Activated T-helper 2 cell treated with anti-CD3 and anti-CD28 coated beads, Interferon-gamma antibody, Interleukin-2, Interleukin-4, amounts not matched to agents 10 μg/mL and 5 μg/mL and 100 μg/mL, durations not matched to agents 14 hours and 24 hours and 36 hours (primary cell): ENCODE measurements around the gene CEP170B. TPM values are rescaled to one million over a fixed set of nuclear protein-coding genes. Genes with fewer than 3 reads are reported as not detected.
"Not testable (repeated sequence)": the region's sequence is repeated elsewhere in the genome, so short reads cannot be mapped to it uniquely, and the experiment has no call there.

ENCODE experiments used
- DNase-seq: peaks from one replicate; pipeline ENCODE4 v3.0.0; 2021; ENCODE audit warnings: low spot score
- H3K27ac Mint-ChIP-seq: one replicate; pipeline ENCODE4 v1.8.0; 2021; ENCODE audit warnings: mixed read lengths
- H3K27me3 Mint-ChIP-seq: one replicate; pipeline ENCODE4 v1.8.0; 2021; ENCODE audit warnings: low read depth, mixed read lengths
- H3K36me3 Mint-ChIP-seq: one replicate; pipeline ENCODE4 v1.8.0; 2021; ENCODE audit warnings: low read depth, mixed read lengths
- H3K4me1 Mint-ChIP-seq: one replicate; pipeline ENCODE4 v1.8.0; 2021; ENCODE audit warnings: low read depth, mixed read lengths
- H3K4me3 Mint-ChIP-seq: one replicate; pipeline ENCODE4 v1.8.0; 2021; ENCODE audit warnings: low read depth, mild to moderate bottlenecking, moderate library complexity, mixed read lengths
- H3K9me3 Mint-ChIP-seq: one replicate; pipeline ENCODE4 v1.8.0; 2021; ENCODE audit warnings: mixed read lengths
- intact Hi-C: fragments of 100-400 bp; cut with micrococcal nuclease; formaldehyde crosslinking; loops from one replicate; pipeline ENCODE4 v1.15.1; 2023
- total RNA-seq: library from RNA; stranded (reverse); gene quantifications from 2 replicates; pipeline ENCODE4 v1.2.3, GENCODE V29; 2022

The CEP170B gene
- total RNA-seq, 1 donor from 2014 or later, result 8.5 TPM

DNA sequence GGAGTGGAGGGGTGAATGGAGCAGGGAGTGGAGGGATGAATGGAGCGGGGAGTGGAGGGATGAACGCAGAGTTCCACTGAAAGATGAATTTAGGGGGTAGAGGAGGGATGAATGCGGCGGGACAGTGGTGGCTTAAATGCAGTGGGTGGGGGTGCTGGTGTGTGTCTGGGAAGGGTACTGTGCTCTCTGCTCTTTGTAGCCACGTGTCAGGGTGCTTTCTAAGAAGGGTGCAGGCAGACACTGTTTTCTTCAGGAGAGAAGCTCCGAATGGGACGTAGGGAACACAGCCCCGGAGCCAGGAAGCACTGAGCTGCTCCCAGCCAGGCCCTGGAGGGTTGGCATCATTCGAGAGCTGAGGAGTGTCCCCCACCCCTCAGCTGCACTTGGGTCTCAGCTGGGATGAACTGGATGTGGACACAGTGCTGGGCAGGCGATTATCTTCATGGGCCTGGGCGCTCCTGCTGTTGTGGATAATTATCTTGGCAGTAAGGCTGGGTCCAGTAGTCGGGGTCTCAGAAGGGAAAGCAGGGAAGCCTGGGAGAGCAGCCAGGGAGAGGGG, 9.5 kb upstream of the CEP170B start:
- H3K4me1 Mint-ChIP-seq, result no peaks in the 10 kb centered on the region
- no peak for DNase-seq
- intact Hi-C loops, result no loop called here
- no peaks in the 10 kb centered on the region for H3K9me3 Mint-ChIP-seq
- H3K27ac Mint-ChIP-seq, result no peak overlapping the region
- H3K4me3 Mint-ChIP-seq, result no peak overlapping the region
- H3K27me3 Mint-ChIP-seq, result peaks cover 3% of the 10 kb centered on the region
- no peaks in the 10 kb centered on the region for H3K36me3 Mint-ChIP-seq

DNA sequence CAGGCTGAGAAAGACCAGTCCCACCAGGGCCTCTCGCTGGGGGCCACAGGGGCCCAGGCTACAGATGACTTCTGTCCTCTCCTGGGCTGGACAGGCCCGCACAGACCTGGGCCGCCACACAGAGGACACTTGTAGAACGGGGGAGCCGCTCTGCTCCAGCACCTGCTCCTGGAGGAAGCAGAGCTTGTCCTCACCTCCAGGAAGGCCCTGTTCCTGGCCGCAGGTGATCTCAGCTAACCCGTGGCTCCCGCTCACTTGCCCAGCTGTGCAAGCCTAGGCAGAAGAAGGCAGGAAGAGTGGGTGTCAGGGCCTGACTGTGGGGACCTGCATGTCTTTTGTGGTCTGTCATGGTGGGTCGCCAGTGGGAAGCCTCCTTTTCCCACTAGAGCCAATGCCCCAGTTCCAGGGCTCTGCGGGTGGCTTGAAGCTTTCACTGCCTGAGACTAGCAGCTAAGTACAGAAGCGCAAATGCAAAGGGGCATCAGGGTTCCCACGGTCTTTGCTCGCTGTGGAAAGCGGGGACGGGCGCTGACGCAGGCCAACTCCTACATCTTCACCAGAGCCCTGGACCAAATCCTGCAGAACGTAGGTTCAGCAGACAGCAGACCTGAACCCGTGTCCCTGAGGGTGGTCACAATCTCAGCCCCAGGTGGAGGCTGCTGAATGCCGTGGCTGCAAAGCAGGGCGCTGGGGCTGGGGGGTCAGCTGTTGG, 8.8 kb upstream of the CEP170B start:
- Mint-ChIP-seq H3K4me1 (no peaks in the 10 kb centered on the region), H3K27me3 (peaks cover 3% of the 10 kb centered on the region), H3K36me3 (no peaks in the 10 kb centered on the region), H3K4me3 (no peak overlapping the region), H3K27ac (no peak overlapping the region), H3K9me3 (no peaks in the 10 kb centered on the region)
- no peak for DNase-seq
- intact Hi-C loops, result no loop called here

DNA sequence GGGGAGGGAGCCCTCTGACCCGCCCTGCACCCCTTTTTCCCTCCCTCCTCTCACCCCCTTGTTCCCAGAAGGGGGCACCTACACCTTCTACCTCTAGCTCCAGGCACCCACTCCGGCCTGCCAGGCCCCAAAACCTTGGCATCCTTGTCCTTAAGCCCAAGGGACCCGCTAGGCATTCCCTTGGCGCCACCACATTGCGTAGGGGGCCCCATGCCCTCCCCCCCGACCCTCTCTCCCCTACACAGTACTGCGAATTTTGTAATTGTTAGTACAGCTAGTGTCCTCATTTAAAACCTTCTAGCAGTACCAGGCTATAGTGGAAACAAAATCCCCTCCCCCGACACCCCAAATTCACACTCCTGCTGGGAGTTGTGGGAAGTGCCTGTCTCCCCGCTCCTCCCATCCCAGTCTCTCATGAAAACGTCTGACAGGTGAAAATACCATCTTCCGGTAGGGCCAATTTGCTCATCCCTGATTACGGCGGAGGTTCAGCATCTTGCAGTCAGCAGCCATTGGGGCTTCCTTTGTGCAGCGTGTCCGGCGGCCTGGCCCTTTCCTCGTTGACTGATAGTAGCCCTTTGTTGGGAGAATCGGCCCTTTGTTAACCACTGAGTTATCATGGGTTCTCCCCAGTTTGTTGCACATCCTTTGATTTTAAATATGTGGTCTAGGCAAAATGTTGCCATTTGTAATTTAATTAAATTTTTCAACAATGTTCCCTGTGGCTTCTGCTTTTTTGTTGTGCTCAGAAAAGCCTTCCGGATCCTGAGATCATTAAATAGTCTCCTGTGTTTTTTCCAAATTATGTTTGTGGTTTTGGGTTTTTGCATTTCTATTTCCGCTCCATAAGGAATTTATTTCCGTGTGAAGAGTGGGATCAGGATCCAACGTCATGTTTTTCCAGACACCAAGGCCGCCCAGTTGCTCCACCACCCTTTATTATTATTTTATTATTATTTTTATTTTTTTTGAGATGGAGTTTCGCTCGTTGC, 7.9 kb upstream of the CEP170B start:
- no peak overlapping the region for H3K27ac Mint-ChIP-seq
- no peaks in the 10 kb centered on the region for H3K36me3 Mint-ChIP-seq
- H3K4me1 Mint-ChIP-seq, result no peaks in the 10 kb centered on the region
- intact Hi-C loops, result no loop called here
- DNase-seq, result no peak
- peaks cover 3% of the 10 kb centered on the region for H3K27me3 Mint-ChIP-seq
- H3K9me3 Mint-ChIP-seq, result no peaks in the 10 kb centered on the region
- H3K4me3 Mint-ChIP-seq, result no peak overlapping the region

DNA sequence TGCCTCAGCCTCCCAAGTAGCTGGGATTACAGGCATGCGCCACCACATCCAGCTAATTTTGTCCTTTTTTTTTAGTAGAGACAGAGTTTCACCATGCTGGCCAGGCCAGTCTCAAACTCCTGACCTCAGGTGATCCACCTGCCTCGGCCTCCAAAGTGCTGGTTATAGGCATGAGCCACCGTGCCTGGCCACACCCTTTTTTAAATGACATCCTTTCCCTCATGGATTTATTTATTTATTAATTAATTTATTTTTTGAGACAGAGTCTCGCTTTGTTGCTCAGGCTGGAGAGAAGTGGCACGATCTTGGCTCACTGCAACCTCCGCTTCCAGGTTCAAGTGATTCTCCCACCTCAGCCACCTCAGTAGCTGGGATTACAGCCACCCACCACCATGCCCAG, 7.1 kb upstream of the CEP170B start:
- H3K4me3 Mint-ChIP-seq, H3K36me3 Mint-ChIP-seq, H3K4me1 Mint-ChIP-seq, H3K27me3 Mint-ChIP-seq, H3K9me3 Mint-ChIP-seq, DNase-seq, intact Hi-C loops, H3K27ac Mint-ChIP-seq: not testable (repeated sequence)

DNA sequence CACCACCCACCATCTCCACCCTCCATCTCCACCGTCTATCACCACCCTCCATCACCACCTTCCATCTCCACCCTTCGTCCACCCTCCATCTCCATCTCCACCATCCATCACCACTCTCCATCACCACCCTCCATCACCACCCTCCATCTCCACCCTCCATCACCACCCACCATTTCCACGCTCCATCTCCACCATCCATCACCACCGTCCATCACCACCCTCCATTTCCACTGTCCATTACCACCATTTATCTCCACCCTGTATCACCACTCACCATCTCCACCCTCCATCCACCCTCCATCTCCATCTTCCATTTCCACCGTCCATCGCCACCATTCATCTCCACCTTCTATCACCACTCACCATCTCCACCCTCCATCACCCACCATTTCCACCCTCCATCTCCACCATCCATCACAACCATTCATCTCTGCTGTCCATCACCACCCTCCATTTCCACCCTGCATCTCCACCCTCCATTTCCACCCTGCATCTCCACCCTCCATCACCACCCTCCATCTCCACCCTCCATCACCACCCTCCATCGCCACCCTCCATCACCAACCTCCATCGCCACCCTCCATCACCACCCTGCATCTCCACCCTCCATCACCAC, 6.1 kb upstream of the CEP170B start:
- Mint-ChIP-seq H3K27ac (no peak overlapping the region), H3K36me3 (no peaks in the 10 kb centered on the region), H3K4me3 (no peak overlapping the region), H3K27me3 (peaks cover 3% of the 10 kb centered on the region), H3K9me3 (no peaks in the 10 kb centered on the region), H3K4me1 (no peaks in the 10 kb centered on the region)
- no peak for DNase-seq
- intact Hi-C loops, result no loop called here

DNA sequence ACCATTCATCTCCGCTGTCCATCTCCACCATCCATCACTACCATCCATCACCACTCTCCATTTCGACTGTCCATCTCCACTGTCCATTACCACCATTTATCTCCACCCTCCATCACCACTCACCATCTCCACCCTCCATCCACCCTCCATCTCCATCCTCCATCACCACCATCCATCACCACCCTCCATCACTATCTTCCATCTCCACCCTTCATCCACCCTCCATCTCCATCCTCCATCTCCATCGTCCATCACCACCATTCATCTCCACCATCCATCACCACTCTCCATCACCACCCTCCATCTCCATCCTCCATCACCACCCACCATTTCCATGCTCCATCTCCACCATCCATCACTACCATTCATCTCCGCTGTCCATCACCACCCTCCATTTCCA, 5.2 kb upstream of the CEP170B start:
- peaks cover 6% of the 10 kb centered on the region for H3K27me3 Mint-ChIP-seq
- H3K27ac Mint-ChIP-seq, result no peak overlapping the region
- intact Hi-C loops, result no loop called here
- DNase-seq, result no peak
- H3K4me3 Mint-ChIP-seq, result no peak overlapping the region
- no peaks in the 10 kb centered on the region for H3K36me3 Mint-ChIP-seq
- no peaks in the 10 kb centered on the region for H3K9me3 Mint-ChIP-seq
- peaks cover 2% of the 10 kb centered on the region for H3K4me1 Mint-ChIP-seq

DNA sequence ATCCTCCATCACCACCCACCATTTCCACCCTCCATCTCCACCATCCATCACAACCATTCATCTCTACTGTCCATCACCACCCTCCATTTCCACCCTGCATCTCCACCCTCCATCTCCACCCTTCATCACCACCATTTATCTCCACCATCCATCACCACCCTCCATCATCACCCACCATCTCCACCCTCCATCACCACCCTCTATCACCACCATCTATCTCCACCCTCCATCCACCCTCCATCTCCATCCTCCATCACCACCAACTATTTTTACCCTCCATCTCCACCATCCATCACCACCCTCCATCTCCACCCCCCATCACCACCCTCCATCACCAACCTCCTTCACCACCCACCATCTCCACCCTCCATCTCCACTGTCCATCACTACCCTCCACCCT, 4.7 kb upstream of the CEP170B start:
- intact Hi-C loops, result no loop called here
- H3K27me3 Mint-ChIP-seq, result peaks cover 6% of the 10 kb centered on the region
- peaks cover 2% of the 10 kb centered on the region for H3K4me1 Mint-ChIP-seq
- DNase-seq, result no peak
- H3K9me3 Mint-ChIP-seq, result no peaks in the 10 kb centered on the region
- H3K36me3 Mint-ChIP-seq, result no peaks in the 10 kb centered on the region
- no peak overlapping the region for H3K4me3 Mint-ChIP-seq
- no peak overlapping the region for H3K27ac Mint-ChIP-seq

DNA sequence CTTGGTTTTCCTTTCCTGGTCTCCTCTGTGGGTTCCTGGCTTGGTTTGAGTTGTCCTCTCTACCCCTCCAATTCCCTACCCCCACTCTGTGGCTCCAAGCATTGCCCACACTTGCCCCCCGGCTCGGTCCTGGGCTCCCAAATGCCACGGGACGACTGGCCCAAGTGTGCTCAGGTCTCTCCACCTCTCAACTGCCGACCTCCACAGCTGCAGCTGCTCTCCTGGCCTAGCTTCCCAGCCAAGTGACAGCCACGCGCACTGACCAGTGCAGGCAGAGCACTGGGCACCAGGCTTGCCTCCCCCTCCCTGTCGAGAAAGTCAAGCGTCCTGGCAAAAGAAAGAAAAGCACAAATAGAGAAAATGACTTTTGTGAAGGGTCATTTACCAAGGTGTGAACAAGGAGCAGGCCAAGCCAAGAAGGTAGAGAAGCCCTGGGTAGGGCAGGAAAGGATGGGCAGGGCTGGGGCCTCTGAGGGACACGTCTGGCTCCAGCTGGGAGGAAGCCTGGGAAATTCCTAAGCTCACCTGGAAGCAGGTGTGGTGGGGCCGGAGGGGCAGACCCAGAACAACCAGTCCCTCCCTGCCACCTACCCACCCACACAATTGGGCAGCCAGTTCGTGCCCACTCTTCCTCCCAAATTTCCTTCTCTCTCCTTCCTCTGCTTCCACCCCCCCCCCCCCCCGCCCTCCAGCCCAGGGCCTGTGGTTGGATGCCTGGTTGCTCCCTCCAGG, 1.8 kb upstream of the CEP170B start:
- no peak for DNase-seq
- no peak overlapping the region for H3K27ac Mint-ChIP-seq
- H3K36me3 Mint-ChIP-seq, result no peaks in the 10 kb centered on the region
- no peak overlapping the region for H3K4me3 Mint-ChIP-seq
- intact Hi-C loops, result no loop called here
- H3K27me3 Mint-ChIP-seq, result peaks cover 13% of the 10 kb centered on the region
- peaks cover 2% of the 10 kb centered on the region for H3K4me1 Mint-ChIP-seq
- no peaks in the 10 kb centered on the region for H3K9me3 Mint-ChIP-seq

DNA sequence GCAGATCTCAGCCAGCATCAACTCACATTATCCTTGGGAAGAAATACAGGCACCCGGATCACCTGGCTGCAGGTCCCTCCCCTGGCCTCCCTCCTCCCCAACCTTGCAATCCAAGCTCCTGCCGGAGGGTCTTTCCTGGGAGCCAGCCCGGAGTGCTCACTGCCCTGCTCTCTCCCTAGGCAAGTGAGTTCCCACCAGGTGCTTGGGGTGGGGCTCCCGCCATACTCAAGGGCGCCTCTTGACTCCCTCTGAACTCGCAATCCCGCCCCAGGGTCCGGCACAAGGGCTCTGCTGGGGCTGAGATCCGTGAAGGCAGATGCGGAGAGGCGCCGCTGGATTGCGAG, 1.2 kb upstream of the CEP170B start:
- no peak overlapping the region for H3K27ac Mint-ChIP-seq
- peaks cover 13% of the 10 kb centered on the region for H3K27me3 Mint-ChIP-seq
- DNase-seq, result no peak
- H3K9me3 Mint-ChIP-seq, result no peaks in the 10 kb centered on the region
- H3K4me3 Mint-ChIP-seq, result no peak overlapping the region
- peaks cover 2% of the 10 kb centered on the region for H3K4me1 Mint-ChIP-seq
- no peaks in the 10 kb centered on the region for H3K36me3 Mint-ChIP-seq
- intact Hi-C loops, result no loop called here

DNA sequence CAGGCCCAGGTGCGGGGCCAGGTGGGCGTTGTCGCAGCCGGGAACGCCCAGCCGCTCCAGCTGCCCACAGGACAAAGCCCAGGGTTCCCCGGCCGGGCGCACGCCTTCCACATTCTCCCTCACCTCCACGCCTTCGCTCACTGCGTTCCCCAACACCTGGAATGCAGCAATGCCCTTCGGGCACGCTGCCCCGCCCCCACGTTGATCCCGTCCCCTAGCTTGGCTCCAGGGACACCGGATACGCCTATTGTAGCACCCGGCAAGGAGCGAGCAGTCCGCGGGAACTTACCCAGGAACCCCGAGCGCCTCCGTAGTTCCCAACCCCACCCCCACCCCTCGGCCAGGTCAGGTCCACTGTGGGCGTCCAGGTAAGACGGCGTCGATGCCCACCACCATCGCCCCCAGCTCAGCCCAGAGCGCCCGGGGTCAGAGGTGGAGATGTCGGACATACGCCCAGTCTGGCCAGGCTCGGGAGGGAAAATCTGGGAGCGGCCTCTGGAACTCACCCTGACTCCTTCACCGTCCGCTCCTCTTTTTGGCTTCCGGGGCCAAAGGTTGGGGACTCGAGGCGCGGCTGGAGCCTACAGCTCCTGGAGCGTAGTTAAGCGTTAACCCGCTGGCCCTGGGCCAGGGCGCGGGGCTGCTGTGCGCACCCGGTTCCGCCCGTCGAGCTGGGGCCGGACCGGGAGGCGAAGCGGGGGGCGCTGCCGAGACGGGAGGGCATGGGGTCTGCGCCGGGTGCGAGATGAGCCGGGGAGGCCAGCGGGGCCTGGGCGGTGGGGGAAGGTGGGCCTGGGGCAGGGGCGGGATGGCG, 594 bp upstream of the CEP170B start:
- Mint-ChIP-seq H3K4me3 (peak overlapping the region; percentile 49), H3K27me3 (peaks cover 13% of the 10 kb centered on the region), H3K36me3 (no peaks in the 10 kb centered on the region), H3K4me1 (peaks cover 2% of the 10 kb centered on the region), H3K27ac (no peak overlapping the region), H3K9me3 (no peaks in the 10 kb centered on the region)
- intact Hi-C loops, result loop anchor here (5.0 kb wide), 1 partner anchor 97 kb away; no protein-coding TSS in a partner anchor
- no peak for DNase-seq

DNA sequence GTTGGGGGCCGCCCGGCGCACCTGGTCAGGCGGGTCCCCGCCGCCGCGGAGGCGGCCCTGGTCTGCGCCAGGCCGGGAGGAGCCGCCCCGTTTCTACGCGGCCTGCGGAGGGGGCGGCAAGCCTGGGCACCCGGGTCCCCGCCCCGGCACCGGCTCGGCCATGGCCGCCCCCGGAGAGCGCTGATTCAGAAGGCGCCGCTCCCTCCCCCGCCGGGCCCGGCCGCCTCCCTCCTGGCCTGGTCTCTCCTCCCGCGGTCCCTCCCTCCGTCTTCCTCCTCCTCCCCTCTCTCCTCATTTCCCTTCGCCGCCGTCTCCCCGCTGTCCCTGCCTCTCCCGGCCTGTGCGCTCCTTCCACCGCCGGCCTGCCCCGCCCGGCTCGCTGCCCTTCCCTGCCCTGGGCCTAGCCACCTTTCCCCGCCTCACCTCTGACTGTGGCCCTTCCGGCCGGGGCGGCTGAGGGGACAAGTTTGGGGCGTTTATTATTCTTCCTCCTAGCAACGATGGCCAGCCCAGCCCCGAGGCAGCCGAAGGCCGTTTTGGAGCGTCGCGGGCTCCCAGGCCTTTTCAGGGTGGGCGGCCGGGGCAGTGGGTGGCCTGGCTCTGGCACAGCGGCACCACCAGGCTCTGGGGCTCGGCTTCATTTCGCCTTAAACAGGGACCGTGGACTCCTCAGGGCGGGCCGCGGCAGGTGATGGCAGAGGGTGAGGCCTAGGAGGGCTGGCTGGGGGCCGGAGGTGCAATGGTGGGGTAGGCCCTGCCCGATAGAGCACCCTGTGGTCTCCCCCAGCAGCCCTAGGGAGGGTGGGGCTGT, 768 bp downstream of the CEP170B start:
- Mint-ChIP-seq H3K27ac (no peak overlapping the region), H3K9me3 (no peaks in the 10 kb centered on the region), H3K27me3 (peaks cover 13% of the 10 kb centered on the region), H3K4me3 (peak overlapping the region; percentile 60), H3K4me1 (peaks cover 2% of the 10 kb centered on the region), H3K36me3 (no peaks in the 10 kb centered on the region)
- intact Hi-C loops, result loop anchor here (5.0 kb wide), 1 partner anchor 99 kb away; no protein-coding TSS in a partner anchor
- peak; percentile 23 for DNase-seq
